Heart left ventricle (tissue), 13 donors: ENCODE results near the gene HOXB7.

Source experiments
- POLR2A ChIP-seq, 2 donors: fragments of 450-650 bp; IDR thresholded peaks; one replicate each; pipeline ENCODE4 v1.6.1; 2017; ENCODE audit warnings: antibody characterized with exemption in 2 of 2, mild to moderate bottlenecking in 2 of 2, moderate library complexity in 2 of 2
- TF ChIP-seq, protein P1 (sequence below), 12 donors: fragments of 200-600 bp; sonication (generic) in 4 of 12; IDR thresholded peaks; one replicate each; pipeline versions ENCODE4 v1.5.0 to v1.8.0; 2018 to 2022; ENCODE audit warnings: antibody characterized with exemption in 12 of 12, mild to moderate bottlenecking in 5 of 12
- donor health status: ischemic (EF 13 %, LVEDD 7.1; RV severe dilation, severe dysfunction).
- donor health status: DM: no; HTN: yes; CAD: no.
- donor health status: DM: no; HTN: no; CAD: no.
- donor health status: ischemic (EF 25% LVEDD 6.9; RV normal size, moderate dysfunction).
- donor health status: ischemic (EF 25% LVEDD 5.7; RV mildly dilated, moderate dysfunction).
- donor health status: ischemic (EF 35%, LVEDD 5.7; RV mildly dilated, moderate dysfunction).
- donor health status: nonischemic (EF 11% LVEDD 7.7; RV severe dilation, severe dysfunction).
- donor health status: DM: yes; HTN: yes; CAD: no.
- donor health status: PGD.
- donor health status: ischemic (EF 29% LVEDD 5.4; RV normal size, mild dysfunction).
- donor health status: nonischemic (EF 23%, LVEDD 6.1; RV moderate dilation, normal function).

DNA sequence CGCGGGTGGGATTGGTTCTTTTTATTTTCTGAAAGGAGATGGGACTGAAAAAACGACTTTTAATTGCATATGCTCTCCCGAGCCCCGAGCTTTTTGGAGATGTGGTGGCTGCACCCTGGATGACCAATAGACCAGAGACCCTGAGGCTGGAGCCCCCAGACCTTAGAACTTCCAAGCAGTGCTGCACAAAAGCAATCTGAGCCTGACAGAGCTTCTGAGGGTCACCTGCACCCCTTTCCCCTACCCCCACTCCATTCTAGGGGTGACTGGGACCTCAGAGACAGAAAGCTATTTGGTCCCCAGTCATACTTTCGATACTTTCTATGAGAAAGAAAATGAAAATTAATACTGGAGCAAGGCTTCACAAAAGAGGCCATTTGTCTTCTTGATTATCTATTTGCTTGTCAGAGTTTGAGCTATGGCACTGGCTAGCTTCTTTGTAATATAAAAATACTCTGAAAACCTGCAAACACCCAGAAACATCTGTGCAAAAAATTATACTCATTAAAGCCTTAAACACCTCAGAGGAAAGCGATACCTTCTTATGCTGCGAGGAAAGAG is 36.2 kb downstream of the HOXB7 start:
- TF ChIP-seq, protein P1, sequence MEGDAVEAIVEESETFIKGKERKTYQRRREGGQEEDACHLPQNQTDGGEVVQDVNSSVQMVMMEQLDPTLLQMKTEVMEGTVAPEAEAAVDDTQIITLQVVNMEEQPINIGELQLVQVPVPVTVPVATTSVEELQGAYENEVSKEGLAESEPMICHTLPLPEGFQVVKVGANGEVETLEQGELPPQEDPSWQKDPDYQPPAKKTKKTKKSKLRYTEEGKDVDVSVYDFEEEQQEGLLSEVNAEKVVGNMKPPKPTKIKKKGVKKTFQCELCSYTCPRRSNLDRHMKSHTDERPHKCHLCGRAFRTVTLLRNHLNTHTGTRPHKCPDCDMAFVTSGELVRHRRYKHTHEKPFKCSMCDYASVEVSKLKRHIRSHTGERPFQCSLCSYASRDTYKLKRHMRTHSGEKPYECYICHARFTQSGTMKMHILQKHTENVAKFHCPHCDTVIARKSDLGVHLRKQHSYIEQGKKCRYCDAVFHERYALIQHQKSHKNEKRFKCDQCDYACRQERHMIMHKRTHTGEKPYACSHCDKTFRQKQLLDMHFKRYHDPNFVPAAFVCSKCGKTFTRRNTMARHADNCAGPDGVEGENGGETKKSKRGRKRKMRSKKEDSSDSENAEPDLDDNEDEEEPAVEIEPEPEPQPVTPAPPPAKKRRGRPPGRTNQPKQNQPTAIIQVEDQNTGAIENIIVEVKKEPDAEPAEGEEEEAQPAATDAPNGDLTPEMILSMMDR (IDR thresholded peaks at IDR 0.05): no peak
- no peak for TF ChIP-seq POLR2A (IDR thresholded peaks at IDR 0.05)
